A549 (cell line): ENCODE data around the gene ESPN. TPM values are rescaled to one million over a fixed set of nuclear protein-coding genes. Genes with fewer than 3 reads are reported as not detected.

Experiments used
- polyA plus RNA-seq, 4 experiments: library from polyadenylated mRNA; depleted of rRNA in 3 of 4; stranded (reverse); fragments of >200 nt; fragmentation: RNase III in 1 of 4; extraction: RNeasy Plus Mini Kit Qiagen cat#74134 plus additional on column Dnase treatment in 1 of 4; gene quantifications; 2 replicates in 3 of 4; 3 replicates in 1 of 4; pipeline ENCODE4 v1.2.3, GENCODE V29; 2011 to 2017
- small RNA-seq, 6 experiments: library from RNA; depleted of rRNA; stranded (forward); fragments of <200 nt; gene quantifications; one replicate each; pipeline ENCODE3, GENCODE V24; 2012

The ESPN gene
- polyA plus RNA-seq, 2 of the 4 experiments (the other 2 are of a cell fraction): 0.22 to 0.28 TPM

Small RNAs within 50 kb of the gene (small RNA-seq; reads per million reads assigned to genes)
- gene MIR4252: 0 reads per million in 6 experiments

Other genes starting within 250 kb of the ESPN start
- gene CHD5, start 244.5 kb upstream of the ESPN start, polyA plus RNA-seq (2011; rRNA removed): 0.17 and 0.21 TPM in 2 replicates
- gene CHD5, start 244.5 kb upstream of the ESPN start, polyA plus RNA-seq (2017; fragmentation: RNase III; extraction: RNeasy Plus Mini Kit Qiagen cat#74134 plus additional on column Dnase treatment): 0.44 to 0.66 TPM (median 0.54 TPM) in 3 replicates
- gene RPL22, start 225.2 kb upstream of the ESPN start, polyA plus RNA-seq (2011; rRNA removed): 221 and 373 TPM in 2 replicates
- 374 to 377 TPM (median 375 TPM) in 3 replicates for gene RPL22, start 225.2 kb upstream of the ESPN start, polyA plus RNA-seq (2017; fragmentation: RNase III; extraction: RNeasy Plus Mini Kit Qiagen cat#74134 plus additional on column Dnase treatment)
- gene RNF207, start 218.7 kb upstream of the ESPN start, polyA plus RNA-seq (2011; rRNA removed): 11.3 and 17.9 TPM in 2 replicates
- 24.6 to 28.0 TPM (median 27.6 TPM) in 3 replicates for gene RNF207, start 218.7 kb upstream of the ESPN start, polyA plus RNA-seq (2017; fragmentation: RNase III; extraction: RNeasy Plus Mini Kit Qiagen cat#74134 plus additional on column Dnase treatment)
- gene ICMT, start 188.8 kb upstream of the ESPN start, polyA plus RNA-seq (2011; rRNA removed): 64.6 and 71.4 TPM in 2 replicates
- gene ICMT, start 188.8 kb upstream of the ESPN start, polyA plus RNA-seq (2017; fragmentation: RNase III; extraction: RNeasy Plus Mini Kit Qiagen cat#74134 plus additional on column Dnase treatment): 63.9 to 97.2 TPM (median 84.6 TPM) in 3 replicates
- gene HES3, start 180.6 kb upstream of the ESPN start, polyA plus RNA-seq (2011; rRNA removed): not detected in 2 replicates
- not detected in 3 replicates for gene HES3, start 180.6 kb upstream of the ESPN start, polyA plus RNA-seq (2017; fragmentation: RNase III; extraction: RNeasy Plus Mini Kit Qiagen cat#74134 plus additional on column Dnase treatment)
- 0.56 and 0.81 TPM in 2 replicates for gene GPR153, start 163.7 kb upstream of the ESPN start, polyA plus RNA-seq (2011; rRNA removed)
- gene GPR153, start 163.7 kb upstream of the ESPN start, polyA plus RNA-seq (2017; fragmentation: RNase III; extraction: RNeasy Plus Mini Kit Qiagen cat#74134 plus additional on column Dnase treatment): 1.1 to 1.5 TPM (median 1.4 TPM) in 3 replicates
- 49.6 and 50.9 TPM in 2 replicates for gene ACOT7, start 31.0 kb upstream of the ESPN start, polyA plus RNA-seq (2011; rRNA removed)
- gene ACOT7, start 31.0 kb upstream of the ESPN start, polyA plus RNA-seq (2017; fragmentation: RNase III; extraction: RNeasy Plus Mini Kit Qiagen cat#74134 plus additional on column Dnase treatment): 46.1 to 53.6 TPM (median 48.0 TPM) in 3 replicates
- gene HES2, start 4.9 kb upstream of the ESPN start, polyA plus RNA-seq (2011; rRNA removed): 1.8 and 2.0 TPM in 2 replicates
- 0.75 to 1.3 TPM (median 0.79 TPM) in 3 replicates for gene HES2, start 4.9 kb upstream of the ESPN start, polyA plus RNA-seq (2017; fragmentation: RNase III; extraction: RNeasy Plus Mini Kit Qiagen cat#74134 plus additional on column Dnase treatment)
- gene TNFRSF25, start 41.4 kb downstream of the ESPN start, polyA plus RNA-seq (2011; rRNA removed): 0.65 and 0.85 TPM in 2 replicates
- gene TNFRSF25, start 41.4 kb downstream of the ESPN start, polyA plus RNA-seq (2017; fragmentation: RNase III; extraction: RNeasy Plus Mini Kit Qiagen cat#74134 plus additional on column Dnase treatment): 3.0 to 4.5 TPM (median 3.4 TPM) in 3 replicates
- gene PLEKHG5, start 66.9 kb downstream of the ESPN start, polyA plus RNA-seq (2011; rRNA removed): 0.75 and 0.84 TPM in 2 replicates
- 2.4 to 3.4 TPM (median 3.1 TPM) in 3 replicates for gene PLEKHG5, start 66.9 kb downstream of the ESPN start, polyA plus RNA-seq (2017; fragmentation: RNase III; extraction: RNeasy Plus Mini Kit Qiagen cat#74134 plus additional on column Dnase treatment)
- gene NOL9, start 129.7 kb downstream of the ESPN start, polyA plus RNA-seq (2011; rRNA removed): 19.0 and 19.3 TPM in 2 replicates
- gene NOL9, start 129.7 kb downstream of the ESPN start, polyA plus RNA-seq (2017; fragmentation: RNase III; extraction: RNeasy Plus Mini Kit Qiagen cat#74134 plus additional on column Dnase treatment): 4.4 to 6.4 TPM (median 4.8 TPM) in 3 replicates
- gene TAS1R1, start 130.5 kb downstream of the ESPN start, polyA plus RNA-seq (2011; rRNA removed): not detected in 2 replicates
- 0.04 TPM in 1 of 3 replicates, not detected in the others for gene TAS1R1, start 130.5 kb downstream of the ESPN start, polyA plus RNA-seq (2017; fragmentation: RNase III; extraction: RNeasy Plus Mini Kit Qiagen cat#74134 plus additional on column Dnase treatment)
- 5.8 and 8.0 TPM in 2 replicates for gene ZBTB48, start 155.2 kb downstream of the ESPN start, polyA plus RNA-seq (2011; rRNA removed)
- 11.3 to 13.4 TPM (median 13.1 TPM) in 3 replicates for gene ZBTB48, start 155.2 kb downstream of the ESPN start, polyA plus RNA-seq (2017; fragmentation: RNase III; extraction: RNeasy Plus Mini Kit Qiagen cat#74134 plus additional on column Dnase treatment)
- gene KLHL21, start 178.1 kb downstream of the ESPN start, polyA plus RNA-seq (2011; rRNA removed): 3.3 and 3.5 TPM in 2 replicates
- 9.2 to 10.5 TPM (median 10.2 TPM) in 3 replicates for gene KLHL21, start 178.1 kb downstream of the ESPN start, polyA plus RNA-seq (2017; fragmentation: RNase III; extraction: RNeasy Plus Mini Kit Qiagen cat#74134 plus additional on column Dnase treatment)
- gene PHF13, start 189.0 kb downstream of the ESPN start, polyA plus RNA-seq (2011; rRNA removed): 4.3 TPM in 2 replicates
- 8.9 to 10.5 TPM (median 10.4 TPM) in 3 replicates for gene PHF13, start 189.0 kb downstream of the ESPN start, polyA plus RNA-seq (2017; fragmentation: RNase III; extraction: RNeasy Plus Mini Kit Qiagen cat#74134 plus additional on column Dnase treatment)
- gene THAP3, start 200.1 kb downstream of the ESPN start, polyA plus RNA-seq (2011; rRNA removed): 6.5 and 7.2 TPM in 2 replicates
- 10.8 to 12.5 TPM (median 12.0 TPM) in 3 replicates for gene THAP3, start 200.1 kb downstream of the ESPN start, polyA plus RNA-seq (2017; fragmentation: RNase III; extraction: RNeasy Plus Mini Kit Qiagen cat#74134 plus additional on column Dnase treatment)